HG02870 (cell line): ENCODE measurements around the gene UBL4A.

ENCODE experiments used
- ATAC-seq: cut with Tn5 transposase; IDR thresholded peaks from one replicate; pipeline ENCODE4 v1.9.1; 2021; ENCODE audit warnings: mild to moderate bottlenecking, moderate library complexity; ENCODE audit not compliant: unreplicated experiment

Gene UBL4A

GRCh38 chrX:154486396-154487207 lies at the start of gene UBL4A:
UBL4A (minus strand) TSS chrX:154486615; CDS start chrX:154486584, 31 bp downstream.
- ATAC-seq, result no peak

- no peak for ATAC-seq
Measured at GRCh38 chrX:154535892-154536291, 49.5 kb upstream of the UBL4A start.

GRCh38 chrX:154534526-154535322 lies 48.3 kb upstream of the UBL4A start:
- peak; percentile 89 for ATAC-seq

GRCh38 chrX:154532690-154533089 lies 46.3 kb upstream of the UBL4A start:
- no peak for ATAC-seq

- ATAC-seq, result no peak
Measured at GRCh38 chrX:154531626-154532025, 45.2 kb upstream of the UBL4A start.

- ATAC-seq, result no peak
Measured at GRCh38 chrX:154530286-154530685, 43.9 kb upstream of the UBL4A start.

- no peak for ATAC-seq
Measured at GRCh38 chrX:154529206-154529612, 42.8 kb upstream of the UBL4A start.

GRCh38 chrX:154526901-154527675 lies 40.7 kb upstream of the UBL4A start:
- peak; percentile 59 for ATAC-seq

GRCh38 chrX:154525606-154526490 lies 39.4 kb upstream of the UBL4A start:
- no peak for ATAC-seq

- ATAC-seq, result no peak
Measured at GRCh38 chrX:154519389-154519788, 33.0 kb upstream of the UBL4A start.

- no peak for ATAC-seq
Measured at GRCh38 chrX:154517101-154517781, 30.8 kb upstream of the UBL4A start.

GRCh38 chrX:154516656-154517100 lies 30.3 kb upstream of the UBL4A start:
- peak; percentile 6 for ATAC-seq

- ATAC-seq, result peak; percentile 76
Measured at GRCh38 chrX:154515966-154516655, 29.7 kb upstream of the UBL4A start, which contains the start of gene FAM3A. FAM3A (minus strand) TSS chrX:154516232; CDS start chrX:154515772, 460 bp downstream.

- peak; percentile 10 for ATAC-seq
Measured at GRCh38 chrX:154515090-154515965, 28.9 kb upstream of the UBL4A start.

- no peak for ATAC-seq
Measured at GRCh38 chrX:154513716-154514115, 27.3 kb upstream of the UBL4A start.

GRCh38 chrX:154512879-154513553 lies 26.6 kb upstream of the UBL4A start:
- ATAC-seq, result no peak

GRCh38 chrX:154511761-154512160 lies 25.3 kb upstream of the UBL4A start:
- ATAC-seq, result no peak
